A549 (cell line): Measurements from ENCODE around the gene RLBP1.

Experiments used
- CEBPB ChIP-seq, 2 experiments: fragments of >200 bp in 1 of 2; sonication (Bioruptor Twin) in 1 of 2; formaldehyde crosslinking in 1 of 2; IDR thresholded peaks; 2 replicates each; pipeline ENCODE4 v1.6.1; 2012 to 2016
- EP300 ChIP-seq, 2 experiments: fragments of >200 bp; sonication (Bioruptor Twin); formaldehyde crosslinking; IDR thresholded peaks; 2 replicates in 1 of 2; 3 replicates in 1 of 2; pipeline ENCODE4 v1.6.1; 2016 to 2017
- ESRRA ChIP-seq: fragments of 150-350 bp; IDR thresholded peaks from 2 replicates; pipeline ENCODE4 v1.6.1; 2014; ENCODE audit warnings: mild to moderate bottlenecking, low read length, borderline replicate concordance
- HDAC2 ChIP-seq: fragments of 200-600 bp; sonication (generic); IDR thresholded peaks from 2 replicates; pipeline ENCODE4 v1.6.1; 2016
- JUN ChIP-seq, 2 experiments: fragments of >200 bp; sonication (Bioruptor Twin); formaldehyde crosslinking; IDR thresholded peaks; 2 replicates in 1 of 2; 3 replicates in 1 of 2; pipeline ENCODE4 v1.6.1; 2016 to 2017
- NR3C1 ChIP-seq: fragments of >200 bp; sonication (Bioruptor Twin); formaldehyde crosslinking; IDR thresholded peaks from 3 replicates; pipeline ENCODE4 v1.6.1; 2017
- POLR2A ChIP-seq: IDR thresholded peaks from 2 replicates; pipeline ENCODE4 v1.6.1; 2012; ENCODE audit warnings: mild to moderate bottlenecking, low read length
- RAD21 ChIP-seq, 2 experiments: fragments of >200 bp in 1 of 2; sonication (Bioruptor Twin) in 1 of 2; formaldehyde crosslinking in 1 of 2; IDR thresholded peaks in 1 of 2; conservative IDR thresholded peaks in 1 of 2; 2 replicates in 1 of 2; 3 replicates in 1 of 2; pipeline ENCODE4 v1.6.1; 2012 to 2018; ENCODE audit warnings: inconsistent platforms in 1 of 2
- RCOR1 ChIP-seq: fragments of 150-350 bp; IDR thresholded peaks from 2 replicates; pipeline ENCODE4 v1.6.1; 2014; ENCODE audit warnings: antibody characterized with exemption, low read length, low read depth
- TP53 ChIP-seq: fragments of 250-450 bp; sonication (Bioruptor Pico); IDR thresholded peaks from 2 replicates; pipeline ENCODE4 v1.5.0; 2021; ENCODE audit warnings: mild to moderate bottlenecking, moderate library complexity
- ZC3H11A ChIP-seq: fragments of 450-650 bp; IDR thresholded peaks from 2 replicates; pipeline ENCODE4 v1.6.1; 2014; ENCODE audit warnings: antibody characterized with exemption, mild to moderate bottlenecking
- TF ChIP-seq, protein P1 (sequence below): fragments of >200 bp; sonication (Bioruptor Twin); formaldehyde crosslinking; IDR thresholded peaks from 3 replicates; pipeline ENCODE4 v1.5.1; 2016
- TF ChIP-seq, protein P2 (sequence below): fragments of 250-450 bp; sonication (Bioruptor Pico); IDR thresholded peaks from 2 replicates; pipeline ENCODE4 v1.5.0; 2021; ENCODE audit warnings: mild to moderate bottlenecking, moderate library complexity, borderline replicate concordance

DNA sequence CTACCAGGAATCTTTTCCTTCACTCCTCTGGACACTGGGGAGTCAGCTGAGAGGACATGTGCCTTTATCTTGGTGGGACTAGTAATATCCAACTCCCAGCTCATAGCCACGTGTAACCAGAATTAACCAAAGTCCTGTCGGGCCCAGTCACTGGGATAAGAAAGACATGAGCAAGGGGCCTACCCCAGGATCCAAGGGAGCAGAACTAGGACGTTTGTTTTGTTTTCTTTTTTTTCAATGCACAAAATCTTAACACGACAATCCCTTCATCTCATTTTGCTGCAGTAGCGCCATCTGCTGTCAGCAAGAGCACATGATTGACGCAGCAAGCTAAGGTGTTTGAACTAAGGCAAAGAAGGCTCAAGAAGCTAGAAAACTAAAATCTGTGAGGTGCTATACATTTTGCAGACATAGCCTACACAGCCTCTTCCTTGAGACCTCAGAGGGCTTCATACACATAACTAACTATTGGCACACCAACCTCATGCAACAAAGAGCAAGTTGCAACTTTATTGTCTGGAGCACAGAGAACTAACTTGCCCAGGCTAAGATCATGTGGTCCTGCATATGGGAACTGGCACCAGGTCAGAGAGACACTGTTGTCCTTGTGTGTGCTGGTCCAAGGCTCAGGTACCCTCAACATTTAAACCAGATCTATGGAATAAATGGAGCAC lies 43.6 kb downstream of the RLBP1 start:
- TF ChIP-seq ESRRA (no peak), RAD21 (conservative IDR thresholded peaks at IDR 0.05 in 1 of 2, IDR thresholded peaks at IDR 0.05 in 1 of 2) (peak; percentile 94 to 96), HDAC2 (no peak), CEBPB (IDR thresholded peaks at IDR 0.05) (no peak), JUN (IDR thresholded peaks at IDR 0.05) (no peak), POLR2A (no peak), RCOR1 (no peak), ZC3H11A (no peak), EP300 (IDR thresholded peaks at IDR 0.05) (no peak), TP53 (CRISPR knock-in tag) (no peak), NR3C1 (no peak)
- TF ChIP-seq, protein P1, sequence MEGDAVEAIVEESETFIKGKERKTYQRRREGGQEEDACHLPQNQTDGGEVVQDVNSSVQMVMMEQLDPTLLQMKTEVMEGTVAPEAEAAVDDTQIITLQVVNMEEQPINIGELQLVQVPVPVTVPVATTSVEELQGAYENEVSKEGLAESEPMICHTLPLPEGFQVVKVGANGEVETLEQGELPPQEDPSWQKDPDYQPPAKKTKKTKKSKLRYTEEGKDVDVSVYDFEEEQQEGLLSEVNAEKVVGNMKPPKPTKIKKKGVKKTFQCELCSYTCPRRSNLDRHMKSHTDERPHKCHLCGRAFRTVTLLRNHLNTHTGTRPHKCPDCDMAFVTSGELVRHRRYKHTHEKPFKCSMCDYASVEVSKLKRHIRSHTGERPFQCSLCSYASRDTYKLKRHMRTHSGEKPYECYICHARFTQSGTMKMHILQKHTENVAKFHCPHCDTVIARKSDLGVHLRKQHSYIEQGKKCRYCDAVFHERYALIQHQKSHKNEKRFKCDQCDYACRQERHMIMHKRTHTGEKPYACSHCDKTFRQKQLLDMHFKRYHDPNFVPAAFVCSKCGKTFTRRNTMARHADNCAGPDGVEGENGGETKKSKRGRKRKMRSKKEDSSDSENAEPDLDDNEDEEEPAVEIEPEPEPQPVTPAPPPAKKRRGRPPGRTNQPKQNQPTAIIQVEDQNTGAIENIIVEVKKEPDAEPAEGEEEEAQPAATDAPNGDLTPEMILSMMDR: peak; percentile 98
- TF ChIP-seq, protein P2, sequence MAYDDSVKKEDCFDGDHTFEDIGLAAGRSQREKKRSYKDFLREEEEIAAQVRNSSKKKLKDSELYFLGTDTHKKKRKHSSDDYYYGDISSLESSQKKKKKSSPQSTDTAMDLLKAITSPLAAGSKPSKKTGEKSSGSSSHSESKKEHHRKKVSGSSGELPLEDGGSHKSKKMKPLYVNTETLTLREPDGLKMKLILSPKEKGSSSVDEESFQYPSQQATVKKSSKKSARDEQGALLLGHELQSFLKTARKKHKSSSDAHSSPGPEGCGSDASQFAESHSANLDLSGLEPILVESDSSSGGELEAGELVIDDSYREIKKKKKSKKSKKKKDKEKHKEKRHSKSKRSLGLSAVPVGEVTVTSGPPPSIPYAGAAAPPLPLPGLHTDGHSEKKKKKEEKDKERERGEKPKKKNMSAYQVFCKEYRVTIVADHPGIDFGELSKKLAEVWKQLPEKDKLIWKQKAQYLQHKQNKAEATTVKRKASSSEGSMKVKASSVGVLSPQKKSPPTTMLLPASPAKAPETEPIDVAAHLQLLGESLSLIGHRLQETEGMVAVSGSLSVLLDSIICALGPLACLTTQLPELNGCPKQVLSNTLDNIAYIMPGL (CRISPR knock-in tag): no peak
